Measurements from ENCODE around the gene P3H3. TPM values are rescaled to one million over a fixed set of nuclear protein-coding genes. Genes with fewer than 3 reads are reported as not detected.

P3H3 gene, protein sequence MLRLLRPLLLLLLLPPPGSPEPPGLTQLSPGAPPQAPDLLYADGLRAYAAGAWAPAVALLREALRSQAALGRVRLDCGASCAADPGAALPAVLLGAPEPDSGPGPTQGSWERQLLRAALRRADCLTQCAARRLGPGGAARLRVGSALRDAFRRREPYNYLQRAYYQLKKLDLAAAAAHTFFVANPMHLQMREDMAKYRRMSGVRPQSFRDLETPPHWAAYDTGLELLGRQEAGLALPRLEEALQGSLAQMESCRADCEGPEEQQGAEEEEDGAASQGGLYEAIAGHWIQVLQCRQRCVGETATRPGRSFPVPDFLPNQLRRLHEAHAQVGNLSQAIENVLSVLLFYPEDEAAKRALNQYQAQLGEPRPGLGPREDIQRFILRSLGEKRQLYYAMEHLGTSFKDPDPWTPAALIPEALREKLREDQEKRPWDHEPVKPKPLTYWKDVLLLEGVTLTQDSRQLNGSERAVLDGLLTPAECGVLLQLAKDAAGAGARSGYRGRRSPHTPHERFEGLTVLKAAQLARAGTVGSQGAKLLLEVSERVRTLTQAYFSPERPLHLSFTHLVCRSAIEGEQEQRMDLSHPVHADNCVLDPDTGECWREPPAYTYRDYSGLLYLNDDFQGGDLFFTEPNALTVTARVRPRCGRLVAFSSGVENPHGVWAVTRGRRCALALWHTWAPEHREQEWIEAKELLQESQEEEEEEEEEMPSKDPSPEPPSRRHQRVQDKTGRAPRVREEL
- 48.6 and 54.1 TPM in 2 replicates for total RNA-seq

DNA sequence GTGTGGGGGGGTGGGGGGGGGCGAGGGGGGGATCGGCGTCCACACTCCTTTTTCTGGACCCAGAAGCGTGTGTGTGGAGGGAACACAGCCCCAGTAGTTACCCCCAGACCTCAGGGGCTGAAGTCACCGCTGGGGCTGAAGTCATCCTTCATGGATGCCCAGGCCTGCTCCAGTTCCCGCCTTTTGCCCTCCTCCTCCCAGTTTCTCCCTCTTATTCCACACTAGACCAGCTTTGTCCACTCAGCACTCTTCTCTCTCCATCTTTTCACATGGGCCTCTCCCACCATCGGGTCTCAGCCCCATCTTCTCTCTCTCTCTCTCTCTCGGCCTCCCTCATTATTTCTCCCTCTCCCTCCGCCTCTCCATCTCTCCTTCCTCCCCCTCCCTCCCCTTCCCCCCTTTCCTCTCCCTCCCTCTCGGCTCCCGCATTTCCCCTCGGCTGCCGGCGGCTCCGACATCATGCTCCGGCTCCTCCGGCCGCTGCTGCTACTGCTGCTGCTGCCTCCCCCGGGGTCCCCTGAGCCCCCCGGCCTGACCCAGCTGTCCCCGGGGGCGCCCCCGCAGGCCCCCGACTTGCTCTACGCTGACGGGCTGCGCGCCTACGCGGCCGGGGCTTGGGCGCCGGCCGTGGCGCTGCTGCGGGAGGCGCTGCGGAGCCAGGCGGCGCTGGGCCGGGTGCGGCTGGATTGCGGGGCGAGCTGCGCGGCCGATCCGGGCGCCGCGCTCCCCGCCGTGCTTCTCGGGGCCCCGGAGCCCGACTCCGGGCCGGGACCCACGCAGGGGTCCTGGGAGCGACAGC, at the start of gene P3H3:
TSS of gene P3H3 (plus strand) at position 426 of the 799 bp plus-strand sequence. CDS start at position 460, 34 bp downstream.

DNA sequence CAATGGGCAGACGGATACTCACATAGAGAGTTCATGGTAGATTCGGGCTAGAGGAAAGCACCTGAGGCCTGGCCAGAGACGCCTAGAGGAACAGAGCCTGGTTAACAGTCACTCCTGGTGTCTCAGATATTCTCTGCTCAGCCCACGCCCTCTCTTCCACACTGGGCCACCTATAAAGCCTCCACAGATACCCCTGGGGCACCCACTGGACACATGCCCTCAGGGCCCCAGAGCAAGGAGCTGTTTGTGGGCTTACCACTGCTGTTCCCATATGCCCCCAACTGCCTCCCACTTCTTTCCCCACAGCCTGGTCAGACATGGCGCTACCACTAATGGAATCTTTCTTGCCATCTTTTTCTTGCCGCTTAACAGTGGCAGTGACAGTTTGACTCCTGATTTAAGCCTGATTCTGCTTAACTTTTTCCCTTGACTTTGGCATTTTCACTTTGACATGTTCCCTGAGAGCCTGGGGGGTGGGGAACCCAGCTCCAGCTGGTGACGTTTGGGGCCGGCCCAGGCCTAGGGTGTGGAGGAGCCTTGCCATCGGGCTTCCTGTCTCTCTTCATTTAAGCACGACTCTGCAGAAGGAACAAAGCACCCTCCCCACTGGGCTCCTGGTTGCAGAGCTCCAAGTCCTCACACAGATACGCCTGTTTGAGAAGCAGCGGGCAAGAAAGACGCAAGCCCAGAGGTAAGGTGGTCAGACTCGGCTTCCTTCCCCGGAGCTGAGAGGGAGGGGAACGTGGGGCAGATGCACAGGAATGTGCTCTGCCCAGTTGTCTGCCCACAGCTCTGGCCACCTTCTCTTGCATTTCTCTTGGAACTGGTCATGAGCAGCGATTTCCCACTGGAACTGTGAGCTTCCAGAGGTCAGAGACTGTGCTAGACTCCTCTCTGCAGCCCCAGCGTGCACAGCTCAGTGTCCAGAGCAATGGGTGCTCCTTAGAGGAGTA, 39.0 kb upstream of the P3H3 start, which contains the start of gene CD4:
TSS of gene CD4 (plus strand) at position 557 of the 953 bp plus-strand sequence. CDS start 10,611 bp downstream, outside the sequence.

GRCh38 chr12:6821591-6822425, 6.4 kb upstream of the P3H3 start, which contains the start of gene GPR162:
Gene GPR162 (plus strand): TSS chr12:6821821. CDS start chr12:6823899, 2,078 bp downstream.

DNA sequence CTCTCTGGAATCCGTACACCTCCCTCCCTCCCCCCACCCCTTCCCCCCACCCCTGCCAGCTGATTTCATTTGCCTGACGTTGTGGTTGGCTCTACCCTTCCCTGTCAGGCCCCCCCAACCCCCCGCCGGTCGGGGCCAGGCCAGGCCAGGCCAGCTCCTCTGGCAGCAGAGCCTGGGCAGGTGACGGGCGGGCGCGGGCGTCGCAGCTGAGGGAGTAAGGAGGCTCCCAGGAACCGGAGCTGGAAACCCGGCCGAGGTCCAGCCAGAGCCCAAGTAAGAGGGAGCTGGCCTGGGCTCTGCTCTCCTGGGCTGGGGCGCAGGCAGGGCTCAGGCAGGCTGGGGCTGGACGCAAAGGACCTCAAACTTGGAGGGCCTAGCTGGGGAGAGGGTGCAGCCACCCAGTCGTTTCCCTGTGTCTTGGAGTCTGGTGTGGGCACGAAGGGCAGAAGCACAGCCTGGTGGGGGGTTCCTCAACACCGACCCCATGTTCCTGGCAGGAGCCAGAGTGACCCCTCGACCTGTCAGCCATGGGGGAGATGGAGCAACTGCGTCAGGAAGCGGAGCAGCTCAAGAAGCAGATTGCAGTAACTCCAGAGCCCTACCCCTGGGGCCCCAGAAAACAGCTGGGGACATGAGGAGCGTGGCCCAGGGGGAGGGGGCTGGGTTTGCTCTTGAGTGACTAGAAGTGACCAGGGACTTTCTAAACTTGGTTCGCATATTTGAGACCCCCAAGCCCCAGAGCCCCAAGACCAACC, 12.7 kb downstream of the P3H3 start, which contains the start of gene GNB3:
TSS of gene GNB3 (plus strand) at position 165 of the 755 bp plus-strand sequence. CDS start at position 528, 363 bp downstream.

GRCh38 chr12:6851153-6851920, 23.1 kb downstream of the P3H3 start, which contains the start of gene CDCA3:
Gene CDCA3 (minus strand): TSS chr12:6851286. CDS start chr12:6850952, 334 bp downstream.

GRCh38 chr12:6851921-6852650, 23.9 kb downstream of the P3H3 start, which contains the start of gene USP5:
Gene USP5 (plus strand): TSS chr12:6852150. CDS start chr12:6852180, 30 bp downstream.

DNA sequence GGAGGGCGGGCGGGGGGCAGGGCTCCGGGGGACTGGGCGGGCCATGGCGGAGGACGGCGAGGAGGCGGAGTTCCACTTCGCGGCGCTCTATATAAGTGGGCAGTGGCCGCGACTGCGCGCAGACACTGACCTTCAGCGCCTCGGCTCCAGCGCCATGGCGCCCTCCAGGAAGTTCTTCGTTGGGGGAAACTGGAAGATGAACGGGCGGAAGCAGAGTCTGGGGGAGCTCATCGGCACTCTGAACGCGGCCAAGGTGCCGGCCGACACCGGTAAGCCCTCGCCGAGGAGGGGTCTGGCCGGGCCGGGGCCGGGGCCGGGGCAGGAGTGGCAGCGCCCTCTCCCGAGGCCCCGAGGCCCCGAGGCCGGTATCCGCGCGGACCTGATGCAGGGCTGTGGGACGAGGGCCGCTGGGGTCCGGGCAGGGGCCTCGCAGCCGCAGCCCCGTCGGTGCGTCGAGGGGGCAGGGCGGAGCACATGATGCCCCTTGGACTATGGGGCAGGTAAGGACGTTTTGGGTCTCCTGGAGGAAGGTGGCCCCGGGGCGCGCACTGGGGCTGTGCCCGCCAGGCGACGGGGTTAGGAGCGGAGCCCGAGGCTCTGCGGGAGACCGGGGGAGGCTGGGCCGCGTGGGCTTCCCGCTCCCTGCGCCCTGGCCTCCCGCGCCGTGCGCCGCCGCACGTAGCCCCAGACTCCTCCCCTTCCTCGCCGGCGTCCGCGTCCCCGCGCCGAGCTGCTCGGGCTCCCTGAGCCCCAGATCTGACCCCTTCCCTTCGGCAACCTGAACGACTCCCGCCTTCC, 39.4 kb downstream of the P3H3 start, which contains the start of gene TPI1:
TSS of gene TPI1 (plus strand) at position 119 of the 798 bp plus-strand sequence. CDS start at position 155, 36 bp downstream.

GRCh38 chr12:6873094-6874014, 45.1 kb downstream of the P3H3 start, which contains the start of gene SPSB2:
Gene SPSB2 (minus strand): TSS chr12:6873303. CDS start chr12:6872901, 402 bp downstream.

Other genes with a start within 250 kb of the P3H3 start
- 173 and 195 TPM in 2 replicates for gene CHD4, start 221.0 kb upstream of the P3H3 start, total RNA-seq
- 0.17 TPM in 1 of 2 replicates, not detected in the other for gene LPAR5, start 192.4 kb upstream of the P3H3 start, total RNA-seq
- gene ACRBP, start 181.0 kb upstream of the P3H3 start, total RNA-seq = 0.89 and 1.0 TPM in 2 replicates
- 28.7 TPM in 2 replicates for gene ING4, start 165.3 kb upstream of the P3H3 start, total RNA-seq
- gene ZNF384, start 139.0 kb upstream of the P3H3 start, total RNA-seq = 21.4 and 24.5 TPM in 2 replicates
- gene PIANP, start 127.6 kb upstream of the P3H3 start, total RNA-seq = 0.17 and 0.74 TPM in 2 replicates
- gene COPS7A, start 104.4 kb upstream of the P3H3 start, total RNA-seq = 95.1 and 98.9 TPM in 2 replicates
- 235 and 236 TPM in 2 replicates for gene MLF2, start 75.3 kb upstream of the P3H3 start, total RNA-seq
- 146 and 275 TPM in 2 replicates for gene PTMS, start 62.0 kb upstream of the P3H3 start, total RNA-seq
- gene LAG3, start 55.9 kb upstream of the P3H3 start, total RNA-seq = 0.17 and 0.74 TPM in 2 replicates
- gene CD4, start 38.9 kb upstream of the P3H3 start, total RNA-seq = 3.3 and 5.2 TPM in 2 replicates
- 2.0 and 2.7 TPM in 2 replicates for gene GPR162, start 6.6 kb upstream of the P3H3 start, total RNA-seq
- gene GNB3, start 12.5 kb downstream of the P3H3 start, total RNA-seq = 1.3 and 2.2 TPM in 2 replicates
- gene CDCA3, start 22.9 kb downstream of the P3H3 start, total RNA-seq = 103 and 118 TPM in 2 replicates
- 80.7 and 84.2 TPM in 2 replicates for gene USP5, start 23.7 kb downstream of the P3H3 start, total RNA-seq
- gene TPI1, start 39.1 kb downstream of the P3H3 start, total RNA-seq = 1,045 and 1,081 TPM in 2 replicates
- 12.6 and 15.6 TPM in 2 replicates for gene SPSB2, start 44.9 kb downstream of the P3H3 start, total RNA-seq
- 8.8 and 10.8 TPM in 2 replicates for gene LRRC23, start 76.4 kb downstream of the P3H3 start, total RNA-seq
- 9.6 and 10.4 TPM in 2 replicates for gene ENO2, start 86.2 kb downstream of the P3H3 start, total RNA-seq
- 12.1 and 14.6 TPM in 2 replicates for gene ATN1, start 99.6 kb downstream of the P3H3 start, total RNA-seq
- gene RNU7-1, start 115.4 kb downstream of the P3H3 start, total RNA-seq = not detected in 2 replicates
- gene C12orf57, start 115.6 kb downstream of the P3H3 start, total RNA-seq = 267 and 309 TPM in 2 replicates
- gene PTPN6, start 122.9 kb downstream of the P3H3 start, total RNA-seq = 4.9 and 5.4 TPM in 2 replicates
- gene PHB2, start 142.3 kb downstream of the P3H3 start, total RNA-seq = 372 and 405 TPM in 2 replicates
- 48.4 and 58.4 TPM in 2 replicates for gene EMG1, start 142.5 kb downstream of the P3H3 start, total RNA-seq
- gene LPCAT3, start 190.1 kb downstream of the P3H3 start, total RNA-seq = 21.5 and 21.7 TPM in 2 replicates
- 29.8 and 36.6 TPM in 2 replicates for gene C1S, start 232.3 kb downstream of the P3H3 start, total RNA-seq